GM12892 (cell line): Measurements from ENCODE around the gene MRPL45.
"Not testable (repeated sequence)": the region's sequence is repeated elsewhere in the genome, so short reads cannot be mapped to it uniquely, and the experiment has no call there.

Experiments
- POLR2A ChIP-seq: IDR thresholded peaks from 2 replicates; pipeline ENCODE4 v1.6.1; 2011; ENCODE audit warnings: low read depth, low read length, control low read depth
- POLR2AphosphoS5 ChIP-seq: IDR thresholded peaks from 2 replicates; pipeline ENCODE4 v1.6.1; 2011; ENCODE audit warnings: low read depth, low read length, control low read depth
- TAF1 ChIP-seq: IDR thresholded peaks from 2 replicates; pipeline ENCODE4 v1.6.1; 2011; ENCODE audit warnings: low read depth, mild to moderate bottlenecking, control low read depth, low read length, borderline replicate concordance

GRCh38 chr17:38254357-38254756 lies 42.6 kb upstream of the MRPL45 start:
- TF ChIP-seq POLR2A, TAF1, POLR2AphosphoS5: not testable (repeated sequence)
